C4-2B (cell line): ENCODE results near the gene ITGA8.

Experiments
- ZFX ChIP-seq: fragments of 450-650 bp; IDR thresholded peaks from 2 replicates; pipeline ENCODE4 v1.6.1; 2017
- TF ChIP-seq, protein P1 (sequence below): fragments of 450-650 bp; conservative IDR thresholded peaks from 2 replicates; pipeline ENCODE4 v1.5.1; 2017; ENCODE audit warnings: mild to moderate bottlenecking

DNA sequence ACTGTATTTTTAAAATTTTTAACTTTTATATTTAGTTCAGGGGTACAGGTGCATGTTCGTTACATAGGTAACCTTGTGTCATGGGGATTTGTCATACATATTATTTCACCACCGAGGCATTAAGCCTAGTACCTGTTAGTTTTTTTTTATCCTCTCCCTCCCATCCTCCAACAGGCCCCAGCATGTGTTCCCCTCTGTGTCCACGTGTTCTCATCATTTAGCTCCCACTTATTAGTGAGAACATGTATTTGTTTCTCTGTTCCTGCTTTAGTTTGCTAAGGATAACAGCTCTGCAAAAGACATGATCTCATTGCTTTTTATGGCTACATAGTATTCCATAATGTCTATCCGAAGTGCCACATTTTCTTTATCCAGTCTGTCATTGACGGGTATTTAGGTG, 22.4 kb upstream of the ITGA8 start:
- TF ChIP-seq, protein P1, sequence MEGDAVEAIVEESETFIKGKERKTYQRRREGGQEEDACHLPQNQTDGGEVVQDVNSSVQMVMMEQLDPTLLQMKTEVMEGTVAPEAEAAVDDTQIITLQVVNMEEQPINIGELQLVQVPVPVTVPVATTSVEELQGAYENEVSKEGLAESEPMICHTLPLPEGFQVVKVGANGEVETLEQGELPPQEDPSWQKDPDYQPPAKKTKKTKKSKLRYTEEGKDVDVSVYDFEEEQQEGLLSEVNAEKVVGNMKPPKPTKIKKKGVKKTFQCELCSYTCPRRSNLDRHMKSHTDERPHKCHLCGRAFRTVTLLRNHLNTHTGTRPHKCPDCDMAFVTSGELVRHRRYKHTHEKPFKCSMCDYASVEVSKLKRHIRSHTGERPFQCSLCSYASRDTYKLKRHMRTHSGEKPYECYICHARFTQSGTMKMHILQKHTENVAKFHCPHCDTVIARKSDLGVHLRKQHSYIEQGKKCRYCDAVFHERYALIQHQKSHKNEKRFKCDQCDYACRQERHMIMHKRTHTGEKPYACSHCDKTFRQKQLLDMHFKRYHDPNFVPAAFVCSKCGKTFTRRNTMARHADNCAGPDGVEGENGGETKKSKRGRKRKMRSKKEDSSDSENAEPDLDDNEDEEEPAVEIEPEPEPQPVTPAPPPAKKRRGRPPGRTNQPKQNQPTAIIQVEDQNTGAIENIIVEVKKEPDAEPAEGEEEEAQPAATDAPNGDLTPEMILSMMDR: no peak
- no peak for TF ChIP-seq ZFX
